GM19023 (cell line): ENCODE results near the gene OR51B4.
A peak's percentile ranks its signal among the peaks of the same experiment; 100 is the strongest.
"Not testable (repeated sequence)": the region's sequence is repeated elsewhere in the genome, so short reads cannot be mapped to it uniquely, and the experiment has no call there.

Source experiments
- ATAC-seq: cut with Tn5 transposase; IDR thresholded peaks from one replicate; pipeline ENCODE4 v1.9.1; 2021; ENCODE audit warnings: mild to moderate bottlenecking, moderate library complexity; ENCODE audit not compliant: unreplicated experiment

The OR51B4 gene

GRCh38 chr11:5301846-5302245 is at the start of gene OR51B4:
Gene OR51B4, minus strand, starts transcription at chr11:5301946. Its CDS starts 0 bp downstream, at chr11:5301946.
- no peak for ATAC-seq

GRCh38 chr11:5351208-5351607 is 49.5 kb upstream of the OR51B4 start, which contains the start of gene OR51B6:
Gene OR51B6, plus strand, starts transcription at chr11:5351508. Its CDS starts 0 bp downstream, at chr11:5351508.
- no peak for ATAC-seq

- no peak for ATAC-seq
Observed at GRCh38 chr11:5349550-5349949, 47.8 kb upstream of the OR51B4 start.

GRCh38 chr11:5348551-5349194 is 46.9 kb upstream of the OR51B4 start:
- no peak for ATAC-seq

- ATAC-seq = no peak
Observed at GRCh38 chr11:5345831-5346230, 44.1 kb upstream of the OR51B4 start.

- ATAC-seq = no peak
Observed at GRCh38 chr11:5343474-5344335, 42.0 kb upstream of the OR51B4 start, which contains the start of gene OR51B5. Gene OR51B5, minus strand, starts transcription at chr11:5343524. Its CDS starts 0 bp downstream, at chr11:5343524.

GRCh38 chr11:5339771-5340322 is 38.1 kb upstream of the OR51B4 start:
- peak; percentile 59 for ATAC-seq

- ATAC-seq = not testable (repeated sequence)
Observed at GRCh38 chr11:5337253-5337652, 35.5 kb upstream of the OR51B4 start.

GRCh38 chr11:5336331-5336730 is 34.6 kb upstream of the OR51B4 start:
- no peak for ATAC-seq

- no peak for ATAC-seq
Observed at GRCh38 chr11:5335170-5335569, 33.4 kb upstream of the OR51B4 start.

- no peak for ATAC-seq
Observed at GRCh38 chr11:5324197-5324596, 22.5 kb upstream of the OR51B4 start, which contains the start of gene OR51B2. Gene OR51B2, minus strand, starts transcription at chr11:5324297. Its CDS starts 0 bp downstream, at chr11:5324297.

- ATAC-seq = no peak
Observed at GRCh38 chr11:5317292-5317691, 15.5 kb upstream of the OR51B4 start.

GRCh38 chr11:5313326-5314023 is 11.7 kb upstream of the OR51B4 start:
- not testable (repeated sequence) for ATAC-seq

GRCh38 chr11:5310423-5310822 is 8.7 kb upstream of the OR51B4 start:
- no peak for ATAC-seq

GRCh38 chr11:5307256-5308019 is 5.7 kb upstream of the OR51B4 start:
- no peak for ATAC-seq

GRCh38 chr11:5304046-5304445 is 2.3 kb upstream of the OR51B4 start:
- ATAC-seq = no peak

GRCh38 chr11:5303626-5304025 is 1.9 kb upstream of the OR51B4 start:
- ATAC-seq = no peak

GRCh38 chr11:5300251-5300650 is 1.5 kb downstream of the OR51B4 start:
- no peak for ATAC-seq

- ATAC-seq = no peak
Observed at GRCh38 chr11:5298451-5298850, 3.3 kb downstream of the OR51B4 start.

- ATAC-seq = no peak
Observed at GRCh38 chr11:5297721-5298323, 3.9 kb downstream of the OR51B4 start.
